Mucosa of descending colon (tissue), 3 donors: ENCODE data around the gene WRNIP1. TPM values are rescaled to one million over a fixed set of nuclear protein-coding genes. Genes with fewer than 3 reads are reported as not detected.
"Not testable (repeated sequence)": the region's sequence is repeated elsewhere in the genome, so short reads cannot be mapped to it uniquely, and the experiment has no call there.

Experiments used
- ATAC-seq: fragments of 200-7000 bp; cut with Tn5 transposase; one replicate; pipeline ENCODE4 v1.9.1; 2020; ENCODE audit warnings: mild to moderate bottlenecking, moderate library complexity
- DNase-seq, 3 donors: peaks; one replicate each; pipeline ENCODE4 v3.0.0-alpha.2; 2020
- H3K36me3 ChIP-seq: fragments of 200-600 bp; one replicate; pipeline ENCODE4 v1.8.0; 2021; ENCODE audit warnings: low read depth, mild to moderate bottlenecking
- H3K4me1 ChIP-seq: fragments of 200-600 bp; one replicate; pipeline ENCODE4 v1.8.0; 2021; ENCODE audit warnings: low read depth, mild to moderate bottlenecking
- H3K4me3 ChIP-seq: fragments of 200-600 bp; one replicate; pipeline ENCODE4 v1.8.0; 2021; ENCODE audit warnings: mild to moderate bottlenecking
- H3K9me3 ChIP-seq: fragments of 200-600 bp; one replicate; pipeline ENCODE4 v1.8.0; 2021; ENCODE audit warnings: mild to moderate bottlenecking
- CTCF ChIP-seq: fragments of 200-600 bp; IDR thresholded peaks from one replicate; pipeline ENCODE4 v1.8.0; 2022; ENCODE audit warnings: antibody characterized with exemption, mild to moderate bottlenecking
- intact Hi-C, 2 donors: fragments of 100-400 bp; cut with DNase I in 1 of 2; cut with micrococcal nuclease in 1 of 2; formaldehyde crosslinking; loops; one replicate each; pipeline versions ENCODE4 v1.11.0 to v1.11.1; 2022; cut with DNase I, micrococcal nuclease
- total RNA-seq, 3 donors: library from RNA; stranded (reverse); fragmentation: NEBNext Ultra II Directional in 2 of 3; extraction: Animal tissue kit (Norgen Biotek cat#: 25700) in 2 of 3; gene quantifications; one replicate each; pipeline versions ENCODE4 v1.2.1 to v1.2.4, GENCODE V29; 2021 to 2023
- donor health status: DM: no; HTN: no; CAD: no; lungs with moderate emphysema.
- donor health status: DM: no; HTN: no; CAD: no.
- donor health status: DM: no; HTN: yes; CAD: no.

Gene WRNIP1
- total RNA-seq, 3 donors from 2014 or later, result 39.0 to 41.1 (median 39.7) TPM

DNA sequence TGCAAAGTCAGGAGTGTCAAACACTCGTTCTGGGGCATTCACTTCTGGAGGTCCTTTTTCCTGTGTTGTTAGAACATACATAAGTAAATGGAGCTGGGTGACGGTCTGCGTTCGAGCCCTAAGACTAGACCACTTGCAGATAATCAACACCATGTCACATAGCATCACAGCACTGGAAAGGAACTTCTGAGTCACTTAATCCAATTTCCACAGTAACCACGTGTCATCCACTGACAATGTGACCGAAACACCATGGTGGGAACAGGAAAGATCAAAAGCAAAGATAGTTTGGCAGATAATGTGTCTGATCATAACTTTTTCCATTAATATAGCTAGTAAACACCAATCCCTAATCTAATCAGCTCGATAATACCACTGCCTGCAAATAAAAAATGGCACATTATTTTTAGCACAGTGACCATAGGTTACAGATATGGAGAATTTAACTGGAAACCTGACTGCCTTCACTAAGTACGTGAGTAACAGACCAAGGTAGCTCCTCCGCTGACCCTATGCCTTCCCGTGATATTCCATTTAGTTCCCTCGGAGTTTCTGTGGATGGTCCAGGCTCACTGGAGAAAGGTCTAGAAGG is 34.8 kb downstream of the WRNIP1 start:
- ATAC-seq, result no peak
- intact Hi-C loops, result no loop called here
- H3K4me3 ChIP-seq, result no peak overlapping the region
- TF ChIP-seq CTCF, result no peak
- no peaks in the 10 kb centered on the region for H3K4me1 ChIP-seq
- no peak for DNase-seq
- H3K36me3 ChIP-seq, result no peaks in the 10 kb centered on the region
- no peaks in the 10 kb centered on the region for H3K9me3 ChIP-seq

DNA sequence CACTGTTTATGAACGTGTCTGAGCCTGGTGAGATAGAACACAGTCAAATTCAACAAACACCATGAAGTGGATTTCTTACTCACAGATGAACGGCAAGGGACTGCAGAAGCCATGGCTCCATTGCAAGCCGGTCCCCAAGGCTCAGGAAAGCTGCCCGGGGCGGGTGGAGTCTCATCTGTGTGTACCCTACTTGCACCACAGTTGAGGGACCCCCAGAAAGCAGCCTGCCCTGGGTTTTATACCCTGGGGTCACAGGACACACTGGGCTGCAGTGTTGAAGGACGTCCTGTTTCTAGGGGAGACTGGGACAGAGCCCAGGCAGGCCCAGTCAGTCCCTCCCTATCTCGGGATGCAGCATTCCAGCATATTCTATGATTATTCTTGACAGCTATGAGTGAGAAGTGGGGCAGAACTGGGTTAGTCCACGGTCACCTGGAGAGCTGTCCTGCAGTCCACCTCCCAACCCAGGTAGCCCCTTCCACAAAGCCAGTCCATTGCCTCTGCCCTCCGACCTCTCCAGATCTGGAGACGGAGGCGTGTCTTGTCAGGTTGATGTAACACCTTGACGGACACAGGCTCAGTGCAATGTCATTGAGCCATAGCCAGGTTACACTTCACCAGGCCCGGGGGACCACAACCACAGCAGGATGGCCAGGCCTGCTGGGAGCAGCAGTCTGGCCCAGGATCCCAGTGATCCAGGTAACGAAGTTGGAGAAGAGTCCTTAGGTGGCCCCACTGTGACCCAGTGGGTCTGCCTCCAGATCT is 35.5 kb downstream of the WRNIP1 start:
- intact Hi-C loops, result no loop called here
- Histone ChIP-seq H3K36me3 (no peaks in the 10 kb centered on the region), H3K4me1 (no peaks in the 10 kb centered on the region), H3K9me3 (no peaks in the 10 kb centered on the region), H3K4me3 (no peak overlapping the region)
- DNase-seq, result no peak
- ATAC-seq, result no peak
- TF ChIP-seq CTCF, result no peak

DNA sequence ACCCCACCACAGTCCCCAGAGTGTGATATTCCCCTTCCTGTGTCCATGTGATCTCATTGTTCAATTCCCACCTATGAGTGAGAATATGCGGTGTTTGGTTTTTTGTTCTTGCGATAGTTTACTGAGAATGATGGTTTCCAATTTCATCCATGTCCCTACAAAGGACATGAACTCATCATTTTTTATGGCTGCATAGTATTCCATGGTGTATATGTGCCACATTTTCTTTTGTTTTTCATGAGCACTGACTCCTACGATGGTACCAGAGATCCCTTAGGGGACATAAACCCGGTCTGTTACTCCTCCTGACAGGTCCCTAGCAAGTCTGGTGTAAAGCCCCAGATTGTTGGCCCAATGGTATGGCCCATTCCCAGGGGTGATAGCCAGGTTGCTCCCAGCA is 36.5 kb downstream of the WRNIP1 start:
- H3K36me3 ChIP-seq, intact Hi-C loops, DNase-seq, ATAC-seq, H3K4me1 ChIP-seq, H3K4me3 ChIP-seq, H3K9me3 ChIP-seq: not testable (repeated sequence)

DNA sequence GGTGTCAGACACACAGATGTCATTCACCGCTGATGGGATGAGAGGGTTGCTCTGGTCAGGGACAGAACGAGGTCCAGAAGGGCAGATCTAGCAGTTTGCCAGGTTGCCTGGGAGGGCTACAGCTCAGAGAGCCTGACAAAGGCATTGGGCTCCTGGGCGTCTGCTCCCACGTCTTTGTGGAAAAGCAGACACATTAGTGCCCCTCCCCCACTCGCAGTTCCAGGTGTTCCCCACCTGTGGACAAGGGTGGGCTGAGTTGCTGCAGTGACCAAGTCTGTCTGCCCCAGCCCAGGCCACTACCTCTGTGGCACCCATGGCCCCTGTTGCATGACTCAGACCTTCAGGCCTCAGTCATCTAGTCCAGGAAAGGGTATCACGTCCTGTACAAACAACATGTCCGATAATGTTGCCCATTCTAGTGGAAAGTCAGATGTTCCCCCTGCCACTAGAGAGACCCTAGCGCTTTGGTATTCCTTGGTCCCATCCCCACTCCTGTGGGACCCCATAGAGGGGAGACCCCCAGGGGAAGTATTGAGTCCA is 37.4 kb downstream of the WRNIP1 start:
- intact Hi-C loops, result no loop called here
- no peak overlapping the region for H3K4me3 ChIP-seq
- ATAC-seq (no peak), DNase-seq (no peak)
- H3K36me3 ChIP-seq, result no peaks in the 10 kb centered on the region
- TF ChIP-seq CTCF, result no peak
- H3K9me3 ChIP-seq, result no peaks in the 10 kb centered on the region
- H3K4me1 ChIP-seq, result no peaks in the 10 kb centered on the region

- H3K4me1 ChIP-seq, result no peaks in the 10 kb centered on the region
- no peak for TF ChIP-seq CTCF
- intact Hi-C loops, result no loop called here
- no peaks in the 10 kb centered on the region for H3K36me3 ChIP-seq
- no peak for DNase-seq
- ATAC-seq, result no peak
- no peak overlapping the region for H3K4me3 ChIP-seq
- H3K9me3 ChIP-seq, result no peaks in the 10 kb centered on the region
Observed at GRCh38 chr6:2803731-2804429, 38.7 kb downstream of the WRNIP1 start.

DNA sequence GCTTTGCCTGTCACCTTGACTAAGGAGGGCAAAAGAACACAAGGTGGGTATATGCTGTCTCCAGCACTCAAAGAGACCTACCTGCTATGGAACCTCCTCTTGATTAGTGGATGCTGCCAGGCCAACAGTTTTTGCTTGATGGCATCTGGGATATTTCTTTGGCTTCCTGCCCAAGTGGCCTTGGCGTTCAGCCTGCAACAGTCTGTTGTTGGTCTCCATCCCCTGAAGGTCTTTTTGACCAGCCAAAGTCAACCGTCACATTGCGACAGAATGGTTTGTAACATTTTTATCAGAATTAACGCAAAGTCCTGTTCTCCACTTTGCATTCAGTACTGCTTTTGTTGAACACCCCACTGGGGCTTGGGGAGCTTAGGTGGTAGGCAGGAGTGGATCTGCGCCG is 39.3 kb downstream of the WRNIP1 start:
- intact Hi-C loops, result no loop called here
- Histone ChIP-seq H3K4me3 (no peak overlapping the region), H3K36me3 (no peaks in the 10 kb centered on the region), H3K4me1 (peaks cover under 1% of the 10 kb centered on the region), H3K9me3 (no peaks in the 10 kb centered on the region)
- no peak for TF ChIP-seq CTCF
- DNase-seq (no peak), ATAC-seq (no peak)
